Measurements from ENCODE around the gene KCNH8.
"Not testable (repeated sequence)": the region's sequence is repeated elsewhere in the genome, so short reads cannot be mapped to it uniquely, and the experiment has no call there.

The KCNH8 gene

DNA sequence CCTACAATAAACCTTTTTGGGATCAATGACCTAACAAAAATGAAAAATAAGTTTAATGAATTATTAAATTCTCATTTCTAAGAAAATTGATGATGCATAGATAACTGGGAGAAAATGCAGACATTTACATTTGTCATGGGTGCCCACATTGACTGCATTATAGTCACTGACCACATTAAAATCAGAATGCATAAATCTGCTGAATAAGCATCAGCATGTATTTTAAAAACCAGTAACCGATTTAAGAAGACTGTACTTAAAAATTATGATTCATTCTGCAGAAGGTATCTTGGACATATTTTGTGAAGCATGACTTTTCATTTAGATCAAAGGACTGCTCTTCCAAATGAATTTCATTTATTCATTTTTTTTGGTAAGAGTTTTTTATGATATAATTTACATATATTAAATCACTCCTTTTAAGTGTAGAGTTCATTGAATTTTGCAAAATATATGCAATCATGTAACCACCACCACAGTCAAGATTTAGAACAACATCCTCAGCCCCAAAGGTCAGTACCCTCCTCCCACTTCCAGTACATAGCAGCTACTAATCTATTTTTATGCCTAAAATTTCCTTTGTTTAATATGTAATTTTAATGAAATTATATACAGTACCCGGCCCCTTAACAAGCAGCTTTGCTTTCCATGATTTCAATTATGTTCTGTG, 11.8 kb downstream of the KCNH8 start:
- H3K4me3 ChIP-seq (ENCODE audit: low read length), result no peak overlapping the region
- no peak for DNase-seq (ENCODE audit: low read depth, low spot score)

DNA sequence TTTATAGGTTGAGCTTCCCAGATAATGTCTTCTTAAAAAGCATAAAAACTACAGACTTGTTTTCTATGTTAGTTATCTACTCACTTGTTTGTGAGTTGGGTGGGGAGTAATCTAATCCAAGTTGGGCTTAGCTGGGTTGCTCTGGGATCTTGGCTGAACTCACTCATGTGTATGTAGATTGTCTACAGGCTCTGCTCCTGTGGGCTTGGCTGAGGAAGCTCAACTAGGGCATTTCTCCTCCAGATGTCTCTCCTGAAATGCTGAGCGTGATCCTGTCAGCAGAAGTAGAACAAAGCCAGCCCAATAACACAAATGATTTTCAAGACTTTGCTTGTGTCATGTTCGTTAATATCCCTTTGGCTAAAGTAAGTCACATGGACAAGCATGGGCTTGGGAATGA, 17.3 kb downstream of the KCNH8 start:
- DNase-seq (ENCODE audit: low read depth, low spot score), result no peak
- H3K4me3 ChIP-seq (ENCODE audit: low read length), result no peak overlapping the region

DNA sequence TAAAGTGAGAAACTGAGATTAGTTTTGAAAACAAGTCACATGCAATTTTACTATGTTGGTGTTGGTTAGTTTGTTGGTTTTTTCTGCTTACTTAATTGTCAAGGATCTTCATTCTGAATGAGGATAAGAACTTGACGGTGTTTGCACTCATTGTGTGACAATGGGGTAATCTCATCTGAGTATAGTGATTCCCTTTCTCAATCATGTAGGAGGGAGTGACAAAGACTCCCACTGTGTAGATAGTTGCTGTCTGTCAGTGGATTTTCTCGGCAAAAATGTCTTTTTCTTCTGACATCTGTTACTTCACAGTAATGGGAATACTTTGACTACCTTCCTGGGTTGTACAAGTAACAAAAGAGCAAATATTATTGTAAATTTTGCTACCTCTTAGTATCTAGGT, 23.5 kb downstream of the KCNH8 start:
- no peak overlapping the region for H3K4me3 ChIP-seq (ENCODE audit: low read length)
- DNase-seq (ENCODE audit: low read depth, low spot score), result no peak

DNA sequence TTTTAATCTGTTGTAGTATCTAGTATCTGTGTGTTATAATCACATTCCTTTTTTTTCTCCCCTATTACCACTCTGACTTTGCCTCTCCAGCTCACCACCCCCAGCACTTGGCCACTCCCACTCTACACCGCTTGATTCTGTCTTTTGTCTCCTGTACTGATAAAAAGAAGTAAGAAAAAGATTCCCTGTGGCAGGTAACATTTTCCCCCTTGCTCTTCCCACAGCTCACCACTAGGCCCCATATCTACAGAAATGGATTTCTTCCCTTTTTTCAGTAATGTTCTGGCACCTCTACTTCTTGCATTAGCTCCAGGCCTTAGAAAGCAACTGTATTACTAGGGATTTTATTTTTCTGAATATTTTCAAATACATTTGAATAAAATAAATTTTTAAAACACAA, 25.6 kb downstream of the KCNH8 start:
- no peak for DNase-seq (ENCODE audit: low read depth, low spot score)
- no peak overlapping the region for H3K4me3 ChIP-seq (ENCODE audit: low read length)

DNA sequence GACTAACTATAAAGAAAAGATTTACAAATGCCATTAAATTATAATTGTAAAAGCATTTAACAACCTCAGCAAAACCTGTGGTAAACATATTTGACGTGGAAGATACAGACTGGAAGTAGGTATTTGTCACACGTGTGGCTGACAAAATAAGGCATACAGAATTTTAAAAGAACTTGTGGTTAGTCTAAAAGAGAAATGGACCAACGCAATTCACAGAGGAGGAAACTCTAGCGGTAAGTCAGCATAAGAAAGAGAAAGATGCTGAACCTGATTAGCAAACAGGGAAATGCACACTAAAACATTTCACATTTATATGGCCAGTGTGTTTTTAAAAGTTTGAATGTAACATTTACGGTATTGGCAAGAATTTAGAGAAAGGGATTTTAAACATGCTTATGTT, 35.3 kb downstream of the KCNH8 start:
- H3K4me3 ChIP-seq (ENCODE audit: low read length), result no peak overlapping the region
- no peak for DNase-seq (ENCODE audit: low read depth, low spot score)

DNA sequence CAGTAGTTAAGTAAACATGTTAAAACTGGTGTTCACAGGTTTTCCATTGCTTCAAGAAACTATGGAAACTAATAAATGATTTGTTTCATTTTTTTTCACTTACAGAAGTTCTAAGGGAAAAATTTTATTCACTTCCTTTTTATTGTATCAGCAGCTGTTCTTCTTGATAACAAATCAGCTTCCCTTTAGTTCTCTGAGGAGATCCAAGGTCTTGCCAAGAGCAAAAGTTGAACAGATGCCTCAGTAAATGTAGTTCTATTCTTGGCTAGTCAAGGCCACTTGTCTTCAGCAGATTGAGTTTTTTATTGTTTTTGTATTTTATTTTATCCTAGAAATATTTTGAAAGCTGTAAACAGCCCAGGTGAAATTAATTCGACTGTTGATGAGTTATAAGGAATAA, 41.8 kb downstream of the KCNH8 start:
- DNase-seq (ENCODE audit: low read depth, low spot score), result no peak
- H3K4me3 ChIP-seq (ENCODE audit: low read length), result no peak overlapping the region

DNA sequence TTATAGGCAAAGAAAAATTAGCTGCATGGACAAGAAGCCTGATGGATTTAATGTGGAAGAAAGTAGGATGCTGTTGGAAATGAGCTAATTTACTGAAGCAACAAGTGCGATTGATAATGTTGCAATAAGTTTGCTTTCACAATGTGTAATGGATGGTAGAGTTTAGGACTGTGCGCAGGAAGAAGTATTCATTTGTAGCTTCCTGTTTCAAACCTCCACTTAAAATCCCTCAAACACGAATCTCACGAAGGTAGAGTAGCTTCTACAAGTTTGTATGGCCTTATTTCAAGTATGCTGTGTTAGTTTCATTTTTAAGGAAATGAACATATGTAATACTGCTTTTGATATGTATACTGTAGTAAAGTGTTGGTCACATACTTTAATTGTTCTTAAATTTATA, 42.3 kb downstream of the KCNH8 start:
- no peak for DNase-seq (ENCODE audit: low read depth, low spot score)
- no peak overlapping the region for H3K4me3 ChIP-seq (ENCODE audit: low read length)

DNA sequence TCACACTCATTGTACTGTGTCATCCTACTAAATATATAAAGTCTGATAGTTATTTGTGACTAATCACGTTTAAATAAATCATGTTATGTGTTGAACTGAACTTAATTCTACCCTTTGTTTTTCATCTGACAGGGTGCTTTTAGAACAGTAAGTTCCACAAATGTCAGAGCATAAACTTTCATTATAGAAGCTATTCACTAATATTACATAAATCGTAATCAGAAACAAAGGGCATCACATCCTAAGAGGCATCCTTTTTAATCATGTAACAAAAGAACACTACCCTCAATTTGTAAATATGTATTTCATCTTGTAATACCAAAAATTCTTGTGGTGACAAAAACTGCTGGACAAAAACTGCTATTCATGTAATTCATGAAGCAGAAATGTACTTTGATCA, 50.8 kb downstream of the KCNH8 start:
- no peak overlapping the region for H3K4me3 ChIP-seq (ENCODE audit: low read length)
- DNase-seq (ENCODE audit: low read depth, low spot score), result no peak

DNA sequence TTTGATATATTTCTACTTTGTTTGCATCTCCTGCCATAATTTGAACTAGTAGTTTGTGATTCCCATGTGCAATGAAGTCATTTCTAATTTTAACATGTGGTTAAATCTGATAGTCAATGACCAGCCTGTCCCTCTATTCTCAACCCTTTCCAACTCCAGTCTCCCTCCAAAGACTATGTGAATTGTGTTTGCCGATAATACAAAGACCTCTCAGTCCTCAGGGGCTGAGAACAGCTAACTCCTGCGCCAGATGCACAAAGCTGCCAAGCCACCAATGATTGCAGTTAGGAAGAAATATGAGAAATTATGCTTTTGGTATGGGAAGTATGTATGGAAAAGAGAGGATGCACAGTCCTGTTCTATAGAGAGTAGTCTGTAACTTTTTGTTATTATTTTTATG, 54.0 kb downstream of the KCNH8 start:
- H3K4me3 ChIP-seq (ENCODE audit: low read length), result no peak overlapping the region
- DNase-seq (ENCODE audit: low read depth, low spot score), result no peak

DNA sequence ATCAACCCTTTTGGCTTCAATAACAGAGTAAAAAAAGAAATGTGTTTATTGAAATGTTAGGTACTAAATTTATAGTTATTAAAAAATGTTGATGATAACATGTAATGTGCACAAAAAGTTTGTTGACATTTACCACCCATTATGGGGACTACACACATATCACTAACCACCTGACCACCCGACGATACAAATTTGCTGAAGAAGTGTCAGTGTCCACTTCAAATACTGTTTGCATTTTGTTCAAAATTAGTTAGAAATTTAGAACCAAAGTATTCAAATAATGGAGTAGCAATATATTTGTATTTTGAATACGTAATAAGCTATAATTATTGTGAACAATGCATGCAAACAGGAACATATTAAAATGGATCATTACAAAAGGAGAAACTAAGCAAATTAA, 54.4 kb downstream of the KCNH8 start:
- no peak overlapping the region for H3K4me3 ChIP-seq (ENCODE audit: low read length)
- DNase-seq (ENCODE audit: low read depth, low spot score), result no peak

DNA sequence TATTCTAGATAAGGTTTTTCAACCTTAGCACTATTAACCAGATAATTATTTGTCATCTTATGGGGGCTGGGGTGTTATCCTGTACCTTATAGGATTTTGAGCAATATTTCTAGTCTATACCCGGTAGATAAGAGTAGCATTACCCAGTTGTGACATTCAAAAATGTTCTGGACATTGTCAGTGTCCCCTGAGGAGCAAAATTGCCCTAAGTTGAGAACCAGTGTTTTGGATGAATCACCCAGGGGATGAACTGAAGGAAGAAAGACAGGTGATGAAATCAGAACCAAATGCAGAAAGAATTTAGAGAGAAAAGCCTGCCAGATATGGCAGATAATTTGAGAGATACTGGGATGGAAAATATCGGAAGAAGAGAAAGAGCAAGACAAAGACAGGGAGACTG, 58.2 kb downstream of the KCNH8 start:
- no peak for DNase-seq (ENCODE audit: low read depth, low spot score)
- H3K4me3 ChIP-seq (ENCODE audit: low read length), result no peak overlapping the region

DNA sequence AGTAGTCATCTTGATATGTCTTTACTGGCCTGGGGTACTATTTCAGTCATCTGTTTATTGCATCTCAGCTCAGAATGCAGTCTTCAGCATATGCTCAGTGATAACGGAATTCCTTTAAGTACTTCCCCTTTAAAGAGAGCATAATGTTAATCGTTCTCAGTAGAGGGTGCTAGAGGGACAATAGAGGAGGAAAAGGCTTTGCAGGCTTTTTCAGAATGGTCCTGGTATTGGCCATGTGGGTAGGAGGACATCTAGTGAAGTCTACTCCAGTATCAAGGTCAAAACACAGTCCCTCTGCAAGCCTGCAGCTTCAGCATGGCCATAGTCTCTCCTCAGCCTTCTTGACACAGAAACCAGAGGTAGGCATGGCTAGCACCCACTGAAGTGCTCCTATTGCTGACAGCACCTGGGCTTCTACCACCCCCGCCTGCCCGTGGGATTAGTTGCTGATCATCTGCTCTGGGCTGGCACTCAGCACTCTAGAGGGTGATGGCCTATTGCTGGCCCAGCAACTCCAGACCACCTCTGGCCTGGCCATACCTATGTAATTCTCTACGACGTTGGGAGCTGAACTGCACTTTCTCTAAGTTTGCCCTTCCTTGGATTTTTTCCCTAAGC, 65.4 kb downstream of the KCNH8 start:
- H3K4me3 ChIP-seq (ENCODE audit: low read length), result no peak overlapping the region
- peak; percentile 15 for DNase-seq (ENCODE audit: low read depth, low spot score)

DNA sequence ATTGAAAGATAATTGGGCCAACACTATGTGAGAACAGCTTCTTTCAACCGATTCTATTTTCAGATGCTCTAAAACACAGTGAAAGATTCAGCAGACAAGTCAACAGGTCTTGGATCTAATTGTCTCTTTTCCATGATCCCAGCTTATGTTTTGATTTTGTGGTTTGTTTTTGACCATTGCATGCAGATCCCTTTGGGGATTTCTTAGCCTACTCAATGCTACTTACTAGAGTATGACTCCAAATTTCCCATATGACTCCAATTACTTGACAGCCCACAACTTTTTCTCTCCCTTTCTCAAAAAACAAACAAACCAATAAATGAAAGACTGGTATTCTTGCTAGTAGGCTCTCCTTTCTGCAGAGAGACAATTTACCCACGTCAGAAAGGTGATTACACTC, 67.1 kb downstream of the KCNH8 start:
- no peak for DNase-seq (ENCODE audit: low read depth, low spot score)
- no peak overlapping the region for H3K4me3 ChIP-seq (ENCODE audit: low read length)

DNA sequence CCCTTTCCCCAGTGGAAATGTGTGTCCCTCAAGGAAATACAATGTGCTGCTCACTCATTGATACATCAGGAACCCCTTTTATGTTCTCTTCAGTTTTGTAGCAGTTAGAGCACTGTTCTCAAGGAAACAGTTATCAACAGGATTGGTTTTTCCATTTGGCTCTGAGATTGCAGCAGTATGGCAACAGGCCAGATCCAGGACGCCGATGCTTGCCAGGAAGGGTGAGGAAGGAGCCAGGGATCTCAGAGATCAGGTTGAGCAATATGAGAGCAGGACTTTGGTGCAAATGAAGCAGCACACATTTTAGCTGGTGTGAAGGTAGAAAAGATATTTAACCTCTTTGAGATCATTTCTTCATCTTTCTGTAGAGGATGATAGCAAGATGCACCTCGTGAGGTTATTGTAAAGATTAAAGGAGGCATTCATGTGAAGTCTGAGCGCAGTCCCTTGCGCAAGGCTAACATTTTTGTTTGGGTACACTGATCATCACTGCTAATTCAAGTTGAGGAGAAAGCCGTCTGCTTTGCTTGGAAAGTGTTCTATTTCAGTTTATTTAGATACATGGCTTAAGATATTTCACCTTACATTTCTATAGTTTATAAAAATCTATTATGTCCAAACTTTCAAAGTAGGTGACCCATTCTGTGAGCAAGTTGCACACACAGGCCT, 68.5 kb downstream of the KCNH8 start:
- no peak overlapping the region for H3K4me3 ChIP-seq (ENCODE audit: low read length)
- DNase-seq (ENCODE audit: low read depth, low spot score), result no peak

DNA sequence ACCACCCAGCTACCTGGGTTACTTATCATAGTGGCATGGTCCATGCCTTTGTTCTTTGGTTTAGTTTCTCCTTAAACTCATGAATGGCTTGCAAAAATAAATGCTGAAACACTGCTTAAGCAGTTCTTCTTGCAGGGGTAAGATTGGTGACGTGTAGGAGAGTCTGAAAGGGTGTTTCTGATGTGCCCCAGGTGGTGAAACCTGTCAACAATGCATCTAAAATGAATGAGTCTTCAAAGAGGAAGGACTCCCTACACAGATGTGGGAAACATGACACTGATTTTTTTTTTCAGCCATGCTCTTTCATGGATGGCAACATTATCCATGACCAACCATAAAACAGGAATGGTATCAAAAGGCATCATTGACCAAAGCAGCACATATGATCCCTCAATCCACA, 72.0 kb downstream of the KCNH8 start:
- DNase-seq (ENCODE audit: low read depth, low spot score), result no peak
- no peak overlapping the region for H3K4me3 ChIP-seq (ENCODE audit: low read length)

DNA sequence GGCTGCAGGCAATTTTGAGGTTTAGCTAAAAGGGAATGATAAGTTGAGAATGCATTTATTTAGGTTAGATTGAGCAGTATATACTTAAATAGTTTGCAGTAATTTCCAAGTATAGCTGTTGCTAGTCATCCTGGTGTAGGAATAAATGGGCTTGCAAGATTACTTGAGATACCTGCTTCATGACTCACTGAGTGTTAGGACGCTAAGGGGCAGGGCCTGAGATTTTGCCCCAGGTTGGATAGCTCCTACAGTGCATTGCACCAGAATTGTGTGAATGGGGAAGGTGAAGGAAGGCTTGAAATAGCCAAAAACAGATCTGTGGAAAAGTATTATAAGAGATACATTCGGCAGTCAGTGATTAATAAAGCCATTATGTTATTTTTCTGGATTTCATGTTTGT, 72.8 kb downstream of the KCNH8 start:
- DNase-seq (ENCODE audit: low read depth, low spot score), result no peak
- H3K4me3 ChIP-seq (ENCODE audit: low read length), result no peak overlapping the region

DNA sequence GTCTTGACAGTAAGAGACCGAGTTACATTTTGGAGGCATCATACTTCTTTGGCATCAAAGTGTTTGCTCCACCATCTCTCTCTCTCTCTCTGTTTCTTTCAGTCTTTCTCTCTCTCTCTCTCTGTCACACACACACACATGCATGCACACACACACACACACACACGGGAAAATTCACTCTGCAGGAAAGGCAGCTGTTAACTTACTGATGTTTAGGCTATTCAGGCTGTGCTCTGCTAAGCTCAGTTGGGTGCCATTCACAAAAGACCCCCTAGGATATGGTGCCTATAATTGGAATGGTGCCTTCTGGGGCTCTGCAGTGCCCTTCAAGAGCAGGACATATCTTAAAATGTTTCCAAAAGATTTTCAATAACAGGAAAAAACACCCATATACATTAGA, 78.2 kb downstream of the KCNH8 start:
- no peak for DNase-seq (ENCODE audit: low read depth, low spot score)
- no peak overlapping the region for H3K4me3 ChIP-seq (ENCODE audit: low read length)

DNA sequence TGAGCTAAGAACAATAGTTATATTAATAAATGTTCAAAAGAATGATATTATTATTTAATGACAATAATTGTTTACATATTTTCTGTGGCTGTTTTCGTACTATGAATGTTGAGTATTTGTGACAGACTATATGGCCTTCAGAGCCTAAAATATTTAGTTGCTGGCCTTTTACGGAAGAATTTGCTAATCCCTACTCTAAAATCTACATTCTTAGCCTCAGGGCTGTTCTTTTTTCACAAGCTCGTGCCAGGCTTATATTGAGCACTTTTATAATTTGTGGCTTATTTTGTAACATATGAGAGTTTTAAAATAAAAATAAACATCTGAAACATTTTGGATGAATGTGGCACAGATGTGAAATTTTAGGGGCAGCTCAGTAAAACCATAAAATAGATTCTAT, 79.9 kb downstream of the KCNH8 start:
- H3K4me3 ChIP-seq (ENCODE audit: low read length), result no peak overlapping the region
- DNase-seq (ENCODE audit: low read depth, low spot score), result no peak

DNA sequence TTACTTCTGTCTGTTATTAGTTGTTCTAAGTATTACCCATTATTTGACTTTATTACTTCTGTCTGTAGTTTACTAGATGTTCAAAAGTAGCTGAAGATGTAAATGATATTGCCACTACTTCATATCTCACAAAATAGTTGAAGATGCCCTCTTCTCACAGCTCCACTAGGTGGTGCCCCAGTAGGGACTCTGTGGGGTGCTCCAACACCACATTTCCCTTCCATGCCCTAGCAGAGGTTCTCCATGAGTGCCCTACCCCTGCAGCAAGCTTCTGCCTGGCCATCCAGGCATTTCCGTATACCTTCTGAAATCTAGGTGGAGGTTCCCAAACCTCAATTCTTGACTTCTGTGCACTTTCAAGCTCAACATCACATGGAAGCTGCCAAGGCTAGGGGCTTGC, 80.8 kb downstream of the KCNH8 start:
- DNase-seq (ENCODE audit: low read depth, low spot score), result no peak
- no peak overlapping the region for H3K4me3 ChIP-seq (ENCODE audit: low read length)

DNA sequence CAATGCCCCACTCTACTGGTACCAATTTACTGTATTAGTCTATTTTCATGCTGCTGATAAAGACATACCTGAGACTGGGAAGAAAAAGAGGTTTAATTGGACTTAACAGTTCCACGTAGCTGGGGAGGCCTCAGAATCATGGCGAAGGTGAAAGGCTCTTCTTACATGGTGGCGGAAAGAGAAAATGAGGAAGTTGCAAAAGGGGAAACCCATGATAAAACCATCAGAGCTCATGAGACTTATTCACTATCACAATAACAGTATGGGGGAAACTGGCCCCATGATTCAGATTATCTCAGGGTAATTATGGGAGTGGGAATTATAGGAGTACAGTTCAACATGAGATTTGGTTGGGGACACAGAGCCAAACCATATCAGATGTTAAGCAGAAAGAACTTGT, 81.6 kb downstream of the KCNH8 start:
- DNase-seq (ENCODE audit: low read depth, low spot score), result not testable (repeated sequence)

More for the DNA sequence above, 81.6 kb downstream of the KCNH8 start:
- H3K4me3 ChIP-seq (ENCODE audit: low read length), result not testable (repeated sequence)

Data from Jurkat, Clone E6-1 (cell line).